DLD1 (cell line): Measurements from ENCODE around the gene RASAL2.

Source experiments
- in situ Hi-C: cut with HindIII; loops from 2 replicates; pipeline ENCODE4 v1.10.0; 2017; ENCODE audit warnings: low sequenced_read_pairs

The RASAL2 gene

DNA sequence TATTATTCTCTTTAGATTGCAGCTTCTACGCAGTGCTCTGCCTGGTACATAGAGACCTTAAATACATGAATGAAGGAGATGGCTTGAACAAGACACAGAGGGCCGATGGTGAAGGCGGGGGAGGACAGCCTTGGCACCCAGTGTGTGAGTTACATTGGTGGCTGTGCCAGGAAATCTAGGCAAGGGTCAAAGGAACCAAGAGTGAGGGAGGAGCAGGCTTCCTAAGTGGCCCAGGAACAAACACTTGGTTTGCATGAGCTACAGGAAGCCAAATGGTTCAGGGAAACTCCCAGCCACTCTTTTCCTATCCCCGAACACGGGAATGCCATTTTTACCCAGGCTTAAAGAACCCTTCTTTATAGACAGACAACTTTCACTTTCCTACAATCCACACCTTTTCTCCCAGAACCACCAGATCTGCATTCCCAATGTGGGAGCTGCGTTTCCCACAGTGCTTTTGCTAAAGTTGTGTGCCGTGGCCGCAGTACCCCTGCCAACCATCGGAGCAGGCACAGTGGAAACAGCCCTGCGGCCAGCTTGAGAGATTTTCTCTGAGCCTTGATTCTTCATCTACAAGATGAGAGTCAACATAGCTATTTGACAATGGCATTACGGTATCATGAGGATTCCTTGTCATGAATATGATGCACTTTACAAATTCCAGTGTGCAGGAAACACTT is 406.3 kb downstream of the RASAL2 start:
- in situ Hi-C loops, result loop anchor here (25.0 kb wide), 1 partner anchor 512 kb away; no protein-coding TSS in a partner anchor

DNA sequence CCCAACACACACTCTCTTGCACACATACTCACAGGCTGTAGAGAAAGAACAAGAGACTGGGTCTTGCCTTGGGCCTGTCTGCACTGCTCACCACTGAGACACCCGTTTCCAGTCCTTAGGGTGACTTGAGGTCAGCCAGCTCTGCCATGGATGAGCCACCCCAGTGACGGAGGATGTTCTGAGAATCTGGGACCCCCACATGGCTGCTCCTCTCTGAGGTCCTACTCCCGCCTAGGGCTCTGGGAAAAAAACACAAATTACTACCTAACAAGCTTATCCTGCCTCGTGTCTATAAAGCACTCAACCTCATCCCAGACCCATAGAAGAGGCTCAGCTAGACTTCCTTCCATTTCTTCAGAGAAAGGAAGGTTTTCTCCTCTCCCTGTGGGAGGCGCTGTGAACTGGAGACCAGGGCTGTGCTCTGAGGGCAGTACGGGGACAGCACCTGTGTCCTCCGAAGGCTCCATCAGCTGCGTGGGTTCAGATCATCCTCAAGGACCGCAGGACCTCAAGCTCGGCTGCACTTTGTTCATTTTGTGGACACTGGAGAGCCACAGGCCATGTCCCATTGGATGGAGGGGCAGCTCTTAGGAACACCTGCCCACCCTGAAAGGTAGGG is 407.1 kb downstream of the RASAL2 start:
- in situ Hi-C loops, result loop anchor here (25.0 kb wide), 1 partner anchor 511 kb away; no protein-coding TSS in a partner anchor

DNA sequence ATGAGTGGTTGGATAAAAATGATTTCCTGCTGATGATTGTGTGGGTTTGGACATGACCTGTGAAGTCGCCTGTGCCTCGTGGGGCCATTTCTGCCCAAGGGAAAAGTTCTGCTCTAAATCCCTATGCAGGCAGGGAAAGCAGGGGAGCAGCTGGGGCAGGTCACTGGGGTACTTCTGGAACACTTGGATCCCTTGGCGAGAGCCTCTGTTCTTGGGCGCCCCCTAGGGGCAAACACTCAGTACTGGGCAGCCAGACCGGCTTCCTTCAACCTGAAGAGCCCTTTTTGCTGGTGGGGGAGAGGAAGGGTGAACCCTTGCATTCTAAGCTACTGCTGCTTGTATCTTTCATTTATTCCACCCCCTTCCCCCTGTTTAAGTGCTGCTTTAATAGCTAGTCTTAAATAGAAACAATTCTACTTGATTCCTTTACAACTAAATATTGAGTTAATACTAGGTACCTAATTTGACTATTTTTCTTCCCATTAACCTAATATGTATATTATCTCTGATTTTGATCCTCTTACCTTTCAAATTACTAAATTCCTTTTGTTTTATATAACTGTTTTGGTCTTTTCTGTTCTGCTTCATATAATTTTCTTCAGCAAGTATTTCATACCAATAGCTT is 407.9 kb downstream of the RASAL2 start:
- in situ Hi-C loops, result loop anchor here (25.0 kb wide), 1 partner anchor 510 kb away; no protein-coding TSS in a partner anchor

DNA sequence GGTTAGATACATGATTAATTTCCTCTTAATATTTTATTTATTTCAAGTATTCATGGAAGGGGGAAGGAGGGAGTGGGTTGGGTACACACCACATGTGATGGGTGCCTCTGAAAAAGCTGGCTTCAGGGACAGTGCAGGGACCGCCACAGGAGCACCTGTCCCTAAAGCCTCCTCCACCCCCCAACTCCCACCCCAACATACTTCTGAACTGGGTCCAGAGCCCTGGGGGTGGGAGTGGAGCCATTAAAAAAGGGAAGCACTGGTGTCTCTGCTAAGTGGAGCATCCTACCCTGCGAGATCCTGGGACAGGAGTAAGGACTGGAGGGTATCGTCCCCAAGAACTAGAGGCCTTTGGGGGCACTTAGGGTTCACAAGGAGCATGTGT is 408.4 kb downstream of the RASAL2 start:
- in situ Hi-C loops, result loop anchor here (25.0 kb wide), 1 partner anchor 510 kb away; no protein-coding TSS in a partner anchor

DNA sequence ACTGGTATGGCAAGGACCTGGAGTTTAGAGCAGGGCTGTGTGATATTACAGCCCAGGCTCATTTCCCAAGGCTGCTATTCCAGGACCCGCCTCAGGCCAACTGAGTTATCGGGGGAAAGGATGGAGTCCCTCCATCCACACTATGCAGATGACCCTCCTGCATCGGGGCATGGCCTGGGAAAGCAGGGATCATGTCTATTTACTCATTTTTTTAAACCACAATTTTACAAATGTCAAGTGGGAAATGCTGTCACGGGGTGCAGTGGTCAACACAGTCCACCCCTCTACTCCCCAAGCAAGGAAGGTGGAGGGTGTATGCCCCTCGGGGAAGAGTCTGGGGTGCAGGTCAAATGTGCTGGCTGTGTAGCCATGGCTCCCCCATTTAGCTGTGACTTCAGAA is 409.0 kb downstream of the RASAL2 start:
- in situ Hi-C loops, result loop anchor here (25.0 kb wide), 1 partner anchor 509 kb away; no protein-coding TSS in a partner anchor

DNA sequence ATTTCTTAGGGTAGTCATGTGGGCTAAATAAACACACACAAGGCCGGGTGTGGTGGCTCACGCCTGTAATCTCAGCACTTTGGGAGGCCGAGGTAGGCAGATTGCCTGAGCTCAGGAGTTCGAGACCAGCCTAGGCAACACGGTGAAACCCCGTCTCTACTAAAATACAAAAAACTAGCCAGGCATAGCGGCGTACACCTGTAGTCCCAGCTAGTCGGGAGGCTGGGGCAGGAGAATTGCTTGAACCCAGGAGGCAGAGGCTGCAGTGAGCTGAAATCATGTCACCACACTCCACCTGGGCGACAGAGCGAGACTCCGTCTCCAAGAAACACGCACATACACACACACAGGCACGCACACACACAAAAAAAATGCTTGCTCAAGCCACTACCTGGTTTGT is 409.4 kb downstream of the RASAL2 start:
- in situ Hi-C loops, result loop anchor here (25.0 kb wide), 1 partner anchor 509 kb away; no protein-coding TSS in a partner anchor

DNA sequence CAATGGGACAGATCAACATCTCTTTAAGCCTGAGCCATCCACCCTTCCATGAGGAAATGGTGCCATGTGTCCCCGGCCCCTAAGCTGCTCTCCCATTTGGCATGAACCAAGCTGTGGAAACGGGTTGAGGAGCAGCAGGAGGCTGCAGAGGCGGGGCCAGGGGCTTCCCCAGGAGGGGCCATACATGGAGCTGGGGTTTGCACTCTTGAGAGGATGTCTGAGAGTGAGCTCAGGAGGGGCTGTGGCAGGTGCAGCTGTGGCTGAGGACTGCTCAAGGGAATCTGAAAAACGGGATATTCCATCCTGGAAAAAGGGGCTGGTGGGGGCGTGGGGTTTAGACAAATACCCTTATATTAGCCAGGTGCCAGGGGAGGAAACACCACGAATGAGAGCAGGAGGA is 409.9 kb downstream of the RASAL2 start:
- in situ Hi-C loops, result loop anchor here (25.0 kb wide), 1 partner anchor 508 kb away; no protein-coding TSS in a partner anchor

DNA sequence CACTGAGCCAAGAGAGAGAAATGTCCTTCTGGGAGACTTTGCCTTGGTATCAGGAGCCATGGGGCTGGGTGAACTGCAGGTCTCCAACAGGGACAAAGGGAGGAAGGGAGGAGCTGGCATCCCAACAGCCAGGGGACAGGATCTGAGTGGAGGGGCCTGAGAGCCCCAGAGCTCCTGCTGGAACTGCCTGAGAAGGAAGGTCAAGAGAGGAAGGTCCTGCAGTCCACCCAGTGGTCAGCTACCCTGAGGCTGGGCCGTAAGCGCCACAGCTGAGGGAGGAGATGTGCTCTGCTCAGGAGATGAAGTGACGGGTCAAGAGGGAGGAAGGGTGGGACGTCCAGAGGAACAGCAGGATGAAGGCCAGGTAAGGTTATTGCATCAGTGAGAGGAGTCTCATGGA is 410.4 kb downstream of the RASAL2 start:
- in situ Hi-C loops, result loop anchor here (25.0 kb wide), 1 partner anchor 508 kb away; no protein-coding TSS in a partner anchor

DNA sequence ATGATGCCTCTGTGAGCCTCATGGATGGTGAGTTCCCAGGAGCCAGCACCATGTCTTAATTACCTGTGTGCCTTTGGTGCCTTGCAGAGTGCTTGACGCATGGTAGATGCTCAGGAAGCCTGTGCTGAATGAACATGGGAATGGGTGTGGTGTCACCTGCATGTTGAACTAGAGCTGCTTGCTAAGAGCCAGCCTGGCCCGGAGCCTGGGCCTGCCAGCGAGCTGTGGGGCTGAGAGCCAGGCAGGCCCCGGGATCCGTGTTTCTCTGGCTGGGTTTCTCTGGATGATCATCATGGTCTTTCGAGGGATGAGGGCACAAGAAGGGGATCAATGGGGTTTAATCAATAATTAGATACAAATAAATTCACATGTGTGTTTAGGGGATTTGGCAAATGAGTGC is 412.3 kb downstream of the RASAL2 start:
- in situ Hi-C loops, result loop anchor here (25.0 kb wide), 1 partner anchor 506 kb away; no protein-coding TSS in a partner anchor

DNA sequence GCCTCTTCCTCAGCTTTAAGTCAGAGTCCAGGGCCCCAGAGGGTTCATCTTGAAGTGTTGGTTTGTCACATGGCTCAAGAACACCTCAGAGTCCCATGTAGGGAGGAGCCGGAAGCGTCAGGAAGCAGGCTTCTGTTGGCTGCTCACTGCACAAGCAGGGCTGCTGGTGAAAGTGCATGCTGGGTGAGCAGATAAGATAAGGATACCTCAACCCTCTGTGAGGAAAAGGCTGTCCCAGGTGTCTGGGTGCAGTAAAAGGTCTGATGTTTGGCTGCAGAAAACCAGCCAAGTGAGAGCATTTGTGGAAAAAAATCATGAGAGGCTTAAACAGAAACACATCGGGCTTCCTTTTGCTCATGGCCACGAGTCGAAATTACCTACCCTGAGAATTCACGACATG is 412.8 kb downstream of the RASAL2 start:
- in situ Hi-C loops, result loop anchor here (25.0 kb wide), 1 partner anchor 506 kb away; no protein-coding TSS in a partner anchor

DNA sequence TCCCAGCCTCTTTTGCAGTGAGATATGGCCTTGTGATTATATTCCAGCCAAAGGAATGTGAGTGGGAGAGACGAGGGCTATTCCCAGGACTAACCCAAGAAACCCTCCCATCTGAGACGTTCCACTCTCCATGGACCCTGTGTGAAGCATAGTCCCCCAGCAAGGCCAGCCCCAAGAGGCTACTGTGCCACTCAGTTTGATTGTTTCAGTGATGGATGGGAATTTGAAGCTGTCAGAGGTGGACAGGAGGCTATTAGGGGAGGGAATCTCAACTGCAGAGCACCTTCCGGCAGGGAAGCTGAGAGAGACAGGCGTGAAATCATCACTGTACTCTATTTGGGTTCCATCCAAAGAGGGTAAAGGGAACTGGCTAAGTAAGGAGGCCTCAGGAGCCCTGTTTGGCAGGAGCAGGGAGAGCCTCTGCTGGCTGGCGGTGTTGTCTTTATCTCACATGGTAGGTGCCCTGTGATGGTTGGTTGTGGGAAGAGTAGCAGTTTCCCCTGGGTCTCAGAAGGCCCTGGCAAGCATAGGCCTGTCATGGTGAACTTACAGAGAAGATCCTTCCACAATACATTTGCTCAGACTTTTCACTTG is 415.6 kb downstream of the RASAL2 start:
- in situ Hi-C loops, result loop anchor here (25.0 kb wide), 1 partner anchor 503 kb away; no protein-coding TSS in a partner anchor

DNA sequence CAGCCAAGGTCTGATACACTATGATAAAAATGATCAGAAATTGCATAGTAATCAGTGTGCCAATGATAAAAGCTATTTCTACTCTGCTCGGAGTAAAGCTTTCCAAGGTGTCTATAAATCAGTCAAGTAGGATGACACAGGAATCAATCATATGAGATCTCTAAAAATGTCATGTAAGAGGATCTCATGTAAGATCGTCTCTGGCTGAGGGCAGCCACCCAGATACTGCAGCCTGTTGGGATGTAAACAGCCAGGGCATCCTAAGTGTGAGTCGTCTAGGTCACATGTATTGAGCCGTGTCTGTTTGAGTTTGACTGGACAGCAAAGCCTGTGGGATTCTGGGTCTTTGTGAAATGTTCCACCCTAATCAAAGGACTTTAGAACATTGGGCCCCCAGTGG is 416.3 kb downstream of the RASAL2 start:
- in situ Hi-C loops, result loop anchor here (25.0 kb wide), 1 partner anchor 502 kb away; no protein-coding TSS in a partner anchor

DNA sequence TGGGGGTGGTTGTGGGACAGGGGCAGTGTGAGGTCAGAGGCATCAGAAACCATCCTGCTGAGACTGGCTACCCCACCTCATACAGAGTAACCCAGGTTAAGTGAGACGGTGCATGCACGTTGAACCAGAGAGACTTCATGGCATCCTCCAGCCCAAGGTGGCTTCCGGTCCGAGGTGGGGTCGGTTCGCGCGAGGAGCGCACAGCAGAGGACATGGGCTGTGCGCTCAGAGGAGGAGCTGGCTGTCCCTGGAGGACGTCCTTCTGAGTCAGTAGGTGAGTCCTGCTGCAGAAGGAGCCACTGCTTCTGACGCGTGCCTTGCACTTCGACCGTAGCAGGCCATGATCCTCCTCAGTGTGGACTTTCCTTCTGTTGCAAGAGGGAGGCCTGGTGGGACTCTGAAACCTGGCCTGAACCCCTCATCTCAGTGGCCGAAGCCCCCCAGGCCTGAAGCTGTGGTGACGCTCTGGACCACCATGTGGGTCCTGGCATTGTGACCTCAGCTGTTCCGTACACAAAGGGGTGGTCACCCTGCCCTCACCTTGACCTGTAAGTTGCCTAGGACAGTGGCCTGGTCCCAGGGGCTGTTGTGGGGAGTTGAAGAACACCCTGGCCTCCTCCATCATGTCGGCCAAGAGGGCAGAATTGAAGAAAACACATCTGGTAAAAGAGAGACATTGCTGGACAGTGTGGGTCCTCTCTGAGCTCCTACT is 418.8 kb downstream of the RASAL2 start, which contains the start of gene TEX35:
Gene TEX35, plus strand, starts transcription at position 544 of the 712 bp plus-strand sequence. Its CDS starts 80 bp downstream, at position 624.
- in situ Hi-C loops, result loop anchor here (25.0 kb wide), 1 partner anchor 500 kb away; no protein-coding TSS in a partner anchor

DNA sequence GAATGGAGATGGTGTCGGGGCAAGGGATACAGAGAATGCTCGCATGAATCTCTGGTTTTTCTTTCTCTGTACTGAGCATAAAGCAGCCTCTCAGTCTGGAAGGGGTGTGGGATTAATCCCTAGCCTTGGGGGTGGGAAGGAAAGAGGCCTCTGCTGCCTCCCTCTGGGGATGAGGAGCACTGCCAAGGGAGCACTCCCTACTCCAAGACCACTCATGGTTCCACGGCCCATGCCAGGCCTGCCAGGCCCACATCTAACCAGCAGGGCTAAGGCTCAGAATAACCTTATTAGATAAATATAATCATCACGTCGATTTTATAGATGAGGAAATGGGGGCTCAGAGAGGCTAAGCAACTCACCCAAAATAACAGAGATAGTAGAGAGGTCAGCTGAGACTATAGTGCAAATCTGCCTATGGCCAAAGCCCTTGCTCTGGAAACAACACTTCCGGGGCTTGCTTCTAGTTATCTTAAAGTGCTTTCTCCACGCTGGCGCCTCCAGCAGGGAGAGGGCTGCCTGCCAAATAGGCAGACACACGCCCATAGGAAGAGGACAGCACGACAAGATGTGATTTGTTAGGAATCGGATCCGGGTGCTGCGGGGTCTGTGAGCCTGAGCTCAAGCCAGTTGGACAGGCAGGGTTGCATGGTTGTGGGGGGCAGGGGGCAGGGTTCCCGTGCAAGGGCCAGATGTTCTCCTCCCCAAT is 419.5 kb downstream of the RASAL2 start:
- in situ Hi-C loops, result loop anchor here (25.0 kb wide), 1 partner anchor 499 kb away; no protein-coding TSS in a partner anchor

DNA sequence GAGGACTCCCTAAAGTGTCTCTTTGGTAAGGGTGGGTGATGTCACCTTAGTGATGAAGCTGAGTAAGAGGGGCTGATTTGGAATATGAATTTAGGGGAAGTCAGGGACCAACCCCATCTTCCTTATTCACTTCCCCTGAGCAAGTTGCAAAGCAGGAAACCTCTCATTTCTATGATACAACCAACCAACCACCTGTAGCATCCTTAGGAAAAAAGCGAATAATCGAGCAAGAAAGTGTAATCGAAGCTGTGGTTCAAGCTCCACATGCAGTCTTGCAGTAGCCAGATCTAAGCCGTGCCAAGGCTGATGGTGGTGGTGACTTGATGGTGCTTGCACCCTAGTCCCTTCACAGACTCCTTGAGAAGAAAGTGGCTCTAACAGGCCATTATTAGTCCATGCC is 422.2 kb downstream of the RASAL2 start:
- in situ Hi-C loops, result loop anchor here (25.0 kb wide), 1 partner anchor 496 kb away; no protein-coding TSS in a partner anchor

DNA sequence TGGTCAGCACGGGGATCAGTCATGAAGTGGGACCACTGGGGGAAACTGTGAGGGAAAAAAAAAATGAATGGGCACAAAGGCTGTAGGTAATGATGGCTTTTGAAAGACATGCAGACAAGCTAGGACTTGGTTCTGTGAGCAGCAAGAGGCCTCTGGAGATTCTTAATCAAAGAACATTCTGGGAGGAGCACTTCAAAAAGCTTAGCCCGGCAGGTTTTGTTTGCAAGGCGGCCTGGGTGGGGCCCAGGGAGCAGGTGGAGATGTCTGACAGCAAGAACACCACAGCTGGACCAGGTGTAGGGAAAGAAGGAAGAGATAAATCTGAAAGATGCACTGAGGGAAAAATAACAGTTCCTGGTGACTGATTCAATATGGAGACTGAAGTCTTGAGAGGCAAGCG is 425.0 kb downstream of the RASAL2 start:
- in situ Hi-C loops, result loop anchor here (25.0 kb wide), 1 partner anchor 493 kb away; no protein-coding TSS in a partner anchor

DNA sequence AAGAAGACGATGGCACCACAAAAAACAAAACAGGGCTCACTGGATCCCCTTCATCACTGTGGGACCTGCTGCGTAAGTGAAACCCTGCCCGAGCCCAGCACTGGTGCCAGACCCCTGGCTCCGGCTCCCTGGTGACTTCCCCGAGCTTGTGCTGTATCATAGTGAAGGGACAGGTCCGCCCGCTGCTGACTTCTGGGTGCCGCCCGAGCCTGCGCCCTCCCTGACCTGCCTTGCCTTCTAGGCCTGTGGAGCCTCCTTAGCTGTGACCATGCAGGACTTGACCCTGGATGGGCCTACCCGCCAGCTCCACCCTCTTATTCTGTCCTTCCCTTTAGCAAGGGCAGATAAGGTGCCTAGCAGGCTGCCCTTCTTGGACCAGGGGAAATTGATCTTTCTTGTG is 426.9 kb downstream of the RASAL2 start:
- in situ Hi-C loops, result loop anchor here (25.0 kb wide), 1 partner anchor 491 kb away; no protein-coding TSS in a partner anchor

DNA sequence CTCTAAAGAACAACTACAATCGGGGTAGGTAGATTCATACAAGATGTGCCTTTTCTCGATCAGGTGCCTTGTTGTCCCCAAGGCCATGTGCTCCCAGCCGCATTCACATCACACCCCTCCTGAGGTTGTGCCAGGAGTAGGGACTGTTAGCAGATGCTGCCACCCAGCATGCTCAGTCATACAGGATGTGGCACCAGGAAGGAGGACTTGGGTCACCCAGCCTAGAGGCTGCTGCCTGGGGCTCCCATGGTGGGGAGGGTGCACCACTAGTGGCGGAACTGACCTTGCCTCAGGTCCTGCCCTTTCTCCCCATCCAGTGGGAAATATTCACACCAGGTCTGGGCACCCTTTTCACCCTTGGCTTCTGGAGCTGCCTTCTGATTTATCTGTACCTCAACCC is 427.3 kb downstream of the RASAL2 start:
- in situ Hi-C loops, result loop anchor here (25.0 kb wide), 1 partner anchor 491 kb away; no protein-coding TSS in a partner anchor

DNA sequence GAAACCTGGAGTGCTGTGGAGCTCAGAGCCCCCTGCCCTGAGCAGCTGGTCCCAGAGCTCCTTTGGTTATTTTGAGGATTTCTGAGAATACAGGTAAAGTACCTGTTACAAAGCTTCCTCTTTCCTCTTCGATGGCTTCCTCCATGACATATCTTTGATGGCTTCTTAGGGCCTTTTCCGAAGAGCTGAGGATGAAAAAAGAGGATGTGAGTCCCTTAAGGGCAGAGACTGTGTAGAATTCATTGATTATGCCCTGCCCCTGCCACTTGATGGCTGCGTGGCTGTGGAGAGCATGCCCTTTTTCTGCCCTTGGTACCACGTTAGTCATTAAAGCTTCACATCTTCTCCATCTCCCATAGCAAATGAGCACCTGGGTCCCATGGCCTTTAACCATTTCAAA is 433.2 kb downstream of the RASAL2 start:
- in situ Hi-C loops, result no loop called here
